Measurements from ENCODE around the gene CRYL1.
A peak's percentile ranks its signal among the peaks of the same experiment; 100 is the strongest.

Gene CRYL1

GRCh38 chr13:20525601-20526544 lies at the start of gene CRYL1:
Gene CRYL1, minus strand, starts transcription at chr13:20525857. Its CDS starts 63 bp downstream, at chr13:20525794.
- DNase-seq (ENCODE audit: low read depth in 2 of 2), result peak in 1 of 2 experiments; percentile 18

- DNase-seq (ENCODE audit: low read depth in 2 of 2), result no peak
Measured at GRCh38 chr13:20573636-20574035, 48.0 kb upstream of the CRYL1 start.

- DNase-seq (ENCODE audit: low read depth in 2 of 2), result no peak
Measured at GRCh38 chr13:20573186-20573585, 47.5 kb upstream of the CRYL1 start.

- DNase-seq (ENCODE audit: low read depth in 2 of 2), result no peak
Measured at GRCh38 chr13:20571676-20572075, 46.0 kb upstream of the CRYL1 start.

- peak; percentile 67 to 69 for DNase-seq (ENCODE audit: low read depth in 2 of 2)
Measured at GRCh38 chr13:20570517-20570916, 44.9 kb upstream of the CRYL1 start.

- no peak for DNase-seq (ENCODE audit: low read depth in 2 of 2)
Measured at GRCh38 chr13:20567881-20568528, 42.3 kb upstream of the CRYL1 start.

GRCh38 chr13:20566898-20567874 lies 41.5 kb upstream of the CRYL1 start, which contains the start of gene IFT88:
Gene IFT88, plus strand, starts transcription at chr13:20567157. Its CDS starts 7,229 bp downstream, at chr13:20574386.
- peak; percentile 72 to 74 for DNase-seq (ENCODE audit: low read depth in 2 of 2)

- DNase-seq (ENCODE audit: low read depth in 2 of 2), result peak in 1 of 2 experiments; percentile 54
Measured at GRCh38 chr13:20566468-20566897, 40.8 kb upstream of the CRYL1 start.

- DNase-seq (ENCODE audit: low read depth in 2 of 2), result no peak
Measured at GRCh38 chr13:20565115-20565736, 39.6 kb upstream of the CRYL1 start.

GRCh38 chr13:20561741-20562140 lies 36.1 kb upstream of the CRYL1 start:
- no peak for DNase-seq (ENCODE audit: low read depth in 2 of 2)

- DNase-seq (ENCODE audit: low read depth in 2 of 2), result no peak
Measured at GRCh38 chr13:20559659-20560356, 34.2 kb upstream of the CRYL1 start.

GRCh38 chr13:20558982-20559381 lies 33.3 kb upstream of the CRYL1 start:
- DNase-seq (ENCODE audit: low read depth in 2 of 2), result no peak

- no peak for DNase-seq (ENCODE audit: low read depth in 2 of 2)
Measured at GRCh38 chr13:20553311-20553710, 27.7 kb upstream of the CRYL1 start.

GRCh38 chr13:20550799-20551198 lies 25.1 kb upstream of the CRYL1 start:
- no peak for DNase-seq (ENCODE audit: low read depth in 2 of 2)

- DNase-seq (ENCODE audit: low read depth in 2 of 2), result no peak
Measured at GRCh38 chr13:20547479-20547908, 21.8 kb upstream of the CRYL1 start.

- no peak for DNase-seq (ENCODE audit: low read depth in 2 of 2)
Measured at GRCh38 chr13:20546556-20546955, 20.9 kb upstream of the CRYL1 start.

- DNase-seq (ENCODE audit: low read depth in 2 of 2), result no peak
Measured at GRCh38 chr13:20544201-20544923, 18.7 kb upstream of the CRYL1 start.

GRCh38 chr13:20536992-20537391 lies 11.3 kb upstream of the CRYL1 start:
- no peak for DNase-seq (ENCODE audit: low read depth in 2 of 2)

GRCh38 chr13:20534038-20534608 lies 8.5 kb upstream of the CRYL1 start:
- DNase-seq (ENCODE audit: low read depth in 2 of 2), result no peak

Data from fibroblast of skin of left quadriceps (primary cell).